Measurements from ENCODE around the gene ZNF580. TPM values are rescaled to one million over a fixed set of nuclear protein-coding genes. Genes with fewer than 3 reads are reported as not detected.

Gene ZNF580
- polyA plus RNA-seq, 3 donors, result 33.3 to 39.6 (median 38.2) TPM

GRCh38 chr19:55688422-55689218 lies 47.8 kb downstream of the ZNF580 start:
- DNase-seq (ENCODE audit: low read depth in 3 of 3, low spot score in 2 of 3), result no peak

DNA sequence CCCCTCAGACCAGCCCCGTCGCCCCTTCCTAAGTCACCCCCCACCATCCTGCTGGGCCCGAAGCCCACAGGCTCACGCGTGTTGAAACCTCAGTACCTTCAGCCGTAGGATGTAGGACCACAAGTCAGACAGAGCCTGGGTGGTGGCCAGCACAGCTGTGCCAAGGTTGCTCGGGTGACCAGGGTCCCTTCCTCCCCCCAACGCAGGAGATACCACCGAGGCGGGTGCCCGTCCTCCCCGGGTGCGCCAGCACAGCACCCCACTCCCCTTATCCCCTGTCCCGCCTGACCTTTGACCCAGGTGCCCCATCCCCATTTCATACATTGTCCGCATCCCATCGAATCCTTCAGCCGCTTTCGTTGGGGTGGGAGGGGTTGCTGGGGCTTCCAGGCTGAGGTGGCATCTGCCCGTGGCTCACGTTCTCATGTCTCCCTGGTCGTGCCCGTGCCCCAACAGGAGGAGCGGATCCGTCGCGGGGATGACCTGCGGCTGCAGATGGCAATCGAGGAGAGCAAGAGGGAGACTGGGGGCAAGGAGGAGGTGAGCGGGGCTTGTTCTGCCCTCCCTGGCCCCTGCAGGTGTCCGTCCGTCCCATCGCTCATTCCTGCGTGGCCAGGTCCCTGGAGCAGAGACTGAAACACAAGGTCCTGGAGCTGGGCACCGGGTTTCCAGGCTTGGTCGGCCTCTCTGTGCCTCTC lies 48.8 kb downstream of the ZNF580 start:
- no peak for DNase-seq (ENCODE audit: low read depth in 3 of 3, low spot score in 2 of 3)

GRCh38 chr19:55690109-55690768 lies 49.4 kb downstream of the ZNF580 start:
- no peak for DNase-seq (ENCODE audit: low read depth in 3 of 3, low spot score in 2 of 3)

- no peak for DNase-seq (ENCODE audit: low read depth in 3 of 3, low spot score in 2 of 3)
These were observed 50.2 kb downstream of the ZNF580 start for GRCh38 chr19:55690769-55691545.

DNA sequence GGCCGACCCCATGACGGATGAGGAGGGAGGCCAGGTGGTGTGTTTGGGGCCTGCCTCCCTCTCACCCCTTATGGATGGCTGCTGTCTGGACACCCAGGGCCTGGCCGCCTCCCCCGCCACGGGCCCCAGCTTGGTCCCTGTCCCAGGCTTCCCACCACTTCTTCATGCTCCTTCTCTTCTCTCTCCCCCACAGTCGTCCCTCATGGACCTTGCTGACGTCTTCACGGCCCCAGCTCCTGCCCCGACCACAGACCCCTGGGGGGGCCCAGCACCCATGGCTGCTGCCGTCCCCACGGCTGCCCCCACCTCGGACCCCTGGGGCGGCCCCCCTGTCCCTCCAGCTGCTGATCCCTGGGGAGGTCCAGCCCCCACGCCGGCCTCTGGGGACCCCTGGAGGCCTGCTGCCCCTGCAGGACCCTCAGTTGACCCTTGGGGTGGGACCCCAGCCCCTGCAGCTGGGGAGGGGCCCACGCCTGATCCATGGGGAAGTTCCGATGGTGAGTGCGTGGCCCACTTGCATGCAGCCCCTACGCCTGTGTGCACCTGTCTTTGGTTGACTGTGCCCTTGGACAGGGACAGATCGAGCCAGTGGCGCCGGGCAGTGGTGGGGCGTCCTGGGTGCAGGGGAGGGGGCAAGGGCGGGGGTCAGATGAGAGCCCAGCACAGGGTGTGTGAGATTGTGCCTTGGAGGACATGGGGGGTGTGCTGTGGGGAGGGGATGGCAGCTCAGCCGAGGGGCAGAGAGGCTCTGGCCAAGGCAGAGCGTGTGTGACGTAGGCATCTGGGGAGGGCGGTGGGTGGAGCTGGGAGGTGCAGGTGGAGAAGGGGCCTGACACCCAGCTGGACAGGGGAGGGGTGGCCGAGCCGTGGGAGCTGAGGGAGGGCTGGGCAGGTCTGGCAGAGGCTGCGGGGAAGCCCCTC lies 51.0 kb downstream of the ZNF580 start:
- DNase-seq (ENCODE audit: low read depth in 3 of 3, low spot score in 2 of 3), result no peak

GRCh38 chr19:55692681-55693081 lies 51.9 kb downstream of the ZNF580 start:
- DNase-seq (ENCODE audit: low read depth in 3 of 3, low spot score in 2 of 3), result no peak

Other genes starting within 250 kb of the ZNF580 start
- gene UBE2S, start 233.2 kb upstream of the ZNF580 start, polyA plus RNA-seq (ENCODE audit: insufficient read length in 3 of 3), result 10 to 100 TPM; 38.8 to 53.3 (median 46.7) TPM
- gene SHISA7, start 197.7 kb upstream of the ZNF580 start, polyA plus RNA-seq (ENCODE audit: insufficient read length in 3 of 3), result under 1 TPM; 0.11 to 0.19 (median 0.13) TPM
- gene ISOC2, start 179.4 kb upstream of the ZNF580 start, polyA plus RNA-seq (ENCODE audit: insufficient read length in 3 of 3), result 10 to 100 TPM; 28.7 to 38.3 (median 31.9) TPM
- gene C19orf85, start 176.3 kb upstream of the ZNF580 start, polyA plus RNA-seq (ENCODE audit: insufficient read length in 3 of 3), result not detected
- gene ZNF628, start 164.4 kb upstream of the ZNF580 start, polyA plus RNA-seq (ENCODE audit: insufficient read length in 3 of 3), result 1 to 10 TPM; 2.0 to 3.0 (median 3.0) TPM
- 10 to 100 TPM; 44.7 to 51.7 (median 45.9) TPM for gene NAT14, start 155.8 kb upstream of the ZNF580 start, polyA plus RNA-seq (ENCODE audit: insufficient read length in 3 of 3)
- gene SSC5D, start 152.6 kb upstream of the ZNF580 start, polyA plus RNA-seq (ENCODE audit: insufficient read length in 3 of 3), result 1 to 10 TPM; 1.1 to 1.6 (median 1.2) TPM
- gene SBK2, start 103.9 kb upstream of the ZNF580 start, polyA plus RNA-seq (ENCODE audit: insufficient read length in 3 of 3), result under 1 TPM; 0.37 to 0.51 (median 0.50) TPM
- gene SBK3, start 95.5 kb upstream of the ZNF580 start, polyA plus RNA-seq (ENCODE audit: insufficient read length in 3 of 3), result under 1 TPM in 2 of 3 donors, not detected in 1; 0.15 to 0.21 TPM
- 10 to 100 TPM; 11.8 to 13.2 (median 13.1) TPM for gene ZNF579, start 60.2 kb upstream of the ZNF580 start, polyA plus RNA-seq (ENCODE audit: insufficient read length in 3 of 3)
- gene FIZ1, start 41.5 kb upstream of the ZNF580 start, polyA plus RNA-seq (ENCODE audit: insufficient read length in 3 of 3), result 10 to 100 TPM; 16.6 to 18.9 (median 17.7) TPM
- 1 to 10 TPM; 6.0 to 8.1 (median 6.6) TPM for gene ZNF524, start 40.7 kb upstream of the ZNF580 start, polyA plus RNA-seq (ENCODE audit: insufficient read length in 3 of 3)
- 1 to 10 TPM; 5.1 to 7.0 (median 6.1) TPM for gene ZNF865, start 35.4 kb upstream of the ZNF580 start, polyA plus RNA-seq (ENCODE audit: insufficient read length in 3 of 3)
- gene ZNF784, start 16.4 kb upstream of the ZNF580 start, polyA plus RNA-seq (ENCODE audit: insufficient read length in 3 of 3), result 10 to 100 TPM in 2 of 3 donors, 1 to 10 TPM in 1; 9.1 to 10.8 (median 10.0) TPM
- gene ZNF581, start 2.6 kb downstream of the ZNF580 start, polyA plus RNA-seq (ENCODE audit: insufficient read length in 3 of 3), result 10 to 100 TPM; 22.1 to 24.5 (median 24.2) TPM
- gene CCDC106, start 7.2 kb downstream of the ZNF580 start, polyA plus RNA-seq (ENCODE audit: insufficient read length in 3 of 3), result 10 to 100 TPM; 19.1 to 20.8 (median 20.8) TPM
- gene U2AF2, start 14.0 kb downstream of the ZNF580 start, polyA plus RNA-seq (ENCODE audit: insufficient read length in 3 of 3), result 100 to 1,000 TPM; 156 to 170 (median 157) TPM
- gene EPN1, start 34.2 kb downstream of the ZNF580 start, polyA plus RNA-seq (ENCODE audit: insufficient read length in 3 of 3), result 100 to 1,000 TPM in 1 of 3 donors, 10 to 100 TPM in 2; 82.7 to 104 (median 85.8) TPM
- gene NLRP9, start 97.4 kb downstream of the ZNF580 start, polyA plus RNA-seq (ENCODE audit: insufficient read length in 3 of 3), result under 1 TPM in 1 of 3 donors, not detected in 2; 0.07 TPM
- gene RFPL4A, start 118.1 kb downstream of the ZNF580 start, polyA plus RNA-seq (ENCODE audit: insufficient read length in 3 of 3), result not detected
- under 1 TPM in 1 of 3 donors, not detected in 2; 0.24 TPM for gene RFPL4AL1, start 128.1 kb downstream of the ZNF580 start, polyA plus RNA-seq (ENCODE audit: insufficient read length in 3 of 3)
- under 1 TPM; 0.13 to 0.19 (median 0.15) TPM for gene NLRP11, start 191.0 kb downstream of the ZNF580 start, polyA plus RNA-seq (ENCODE audit: insufficient read length in 3 of 3)
- gene NLRP4, start 195.5 kb downstream of the ZNF580 start, polyA plus RNA-seq (ENCODE audit: insufficient read length in 3 of 3), result not detected